Measurements from ENCODE around the gene GPATCH1.

GRCh38 chr19:33133438-33134031, 52.6 kb downstream of the GPATCH1 start:
- TF ChIP-seq CTCF (IDR thresholded peaks at IDR 0.05) (no peak), POLR2A (IDR thresholded peaks at IDR 0.05) (no peak)

Data from prostate gland (tissue), 2 donors.